ENCODE data around the gene LGALSL. TPM values are rescaled to one million over a fixed set of nuclear protein-coding genes. Genes with fewer than 3 reads are reported as not detected.

The LGALSL gene
- total RNA-seq, 1 donor from 2014 or later, result 1.5 TPM

DNA sequence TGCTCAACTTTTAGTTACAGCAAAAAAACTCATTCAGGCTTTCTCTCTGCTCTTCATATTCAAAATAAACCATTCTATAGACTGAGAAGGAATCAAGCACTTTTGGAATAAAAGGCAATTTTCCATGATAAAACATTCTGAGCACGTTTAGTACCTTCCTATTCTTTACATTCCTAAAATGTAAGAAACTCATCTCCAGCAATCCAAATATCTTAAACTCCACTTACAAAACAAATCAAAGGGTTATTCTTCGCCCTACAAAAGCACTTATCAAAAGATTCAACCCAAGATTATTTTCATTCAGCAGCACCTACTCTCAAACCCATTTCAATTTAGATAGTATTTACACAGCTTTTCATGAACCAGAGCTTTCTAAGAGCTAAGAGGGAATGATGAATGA, 2.9 kb upstream of the LGALSL start:
- intact Hi-C loops (cut with micrococcal nuclease), result no loop called here
- Mint-ChIP-seq H3K4me1 (peaks cover 9% of the 10 kb centered on the region), H3K36me3 (ENCODE audit: low read depth) (no peaks in the 10 kb centered on the region), H3K9me3 (no peaks in the 10 kb centered on the region), H3K4me3 (no peak overlapping the region), H3K27me3 (no peaks in the 10 kb centered on the region), H3K27ac (no peak overlapping the region)
- CTCF ChIA-PET, result no interaction called here
- no peak for DNase-seq
- TF ChIP-seq, protein P1, sequence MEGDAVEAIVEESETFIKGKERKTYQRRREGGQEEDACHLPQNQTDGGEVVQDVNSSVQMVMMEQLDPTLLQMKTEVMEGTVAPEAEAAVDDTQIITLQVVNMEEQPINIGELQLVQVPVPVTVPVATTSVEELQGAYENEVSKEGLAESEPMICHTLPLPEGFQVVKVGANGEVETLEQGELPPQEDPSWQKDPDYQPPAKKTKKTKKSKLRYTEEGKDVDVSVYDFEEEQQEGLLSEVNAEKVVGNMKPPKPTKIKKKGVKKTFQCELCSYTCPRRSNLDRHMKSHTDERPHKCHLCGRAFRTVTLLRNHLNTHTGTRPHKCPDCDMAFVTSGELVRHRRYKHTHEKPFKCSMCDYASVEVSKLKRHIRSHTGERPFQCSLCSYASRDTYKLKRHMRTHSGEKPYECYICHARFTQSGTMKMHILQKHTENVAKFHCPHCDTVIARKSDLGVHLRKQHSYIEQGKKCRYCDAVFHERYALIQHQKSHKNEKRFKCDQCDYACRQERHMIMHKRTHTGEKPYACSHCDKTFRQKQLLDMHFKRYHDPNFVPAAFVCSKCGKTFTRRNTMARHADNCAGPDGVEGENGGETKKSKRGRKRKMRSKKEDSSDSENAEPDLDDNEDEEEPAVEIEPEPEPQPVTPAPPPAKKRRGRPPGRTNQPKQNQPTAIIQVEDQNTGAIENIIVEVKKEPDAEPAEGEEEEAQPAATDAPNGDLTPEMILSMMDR (IDR thresholded peaks at IDR 0.05), result no peak
- ATAC-seq (ENCODE audit: low read depth), result no peak
- POLR2A ChIA-PET, result no interaction called here

- POLR2A ChIA-PET, result interaction anchor here (0.6 kb wide), 1 partner anchor 204 kb away, joined by 4 read pairs; no protein-coding TSS in a partner anchor
These were observed 697 bp downstream of the LGALSL start for GRCh38 chr2:64454386-64455332.

GRCh38 chr2:64455545-64455944, 1.6 kb downstream of the LGALSL start:
- Mint-ChIP-seq H3K36me3 (ENCODE audit: low read depth) (no peaks in the 10 kb centered on the region), H3K4me3 (peak overlapping the region; percentile 75), H3K27ac (no peak overlapping the region), H3K4me1 (peaks cover 9% of the 10 kb centered on the region), H3K27me3 (no peaks in the 10 kb centered on the region), H3K9me3 (no peaks in the 10 kb centered on the region)
- TF ChIP-seq, protein P1 (IDR thresholded peaks at IDR 0.05), result no peak
- ChIA-PET CTCF (interaction anchor here (1.0 kb wide), 1 partner anchor 129 kb away, joined by 3 read pairs; no protein-coding TSS in a partner anchor), POLR2A (interaction anchor here (1.1 kb wide), 1 partner anchor 18 kb away, joined by 3 read pairs; no protein-coding TSS in a partner anchor)
- DNase-seq (no peak), ATAC-seq (ENCODE audit: low read depth) (no peak)
- intact Hi-C loops (cut with micrococcal nuclease), result loop anchor here (2.0 kb wide), 2 partner anchors 19 to 33 kb away; no protein-coding TSS in a partner anchor

More at GRCh38 chr2:64454386-64455332, 697 bp downstream of the LGALSL start:
- Mint-ChIP-seq H3K27ac (peak overlapping the region; percentile 2), H3K4me3 (peak overlapping the region; percentile 75), H3K36me3 (ENCODE audit: low read depth) (no peaks in the 10 kb centered on the region), H3K4me1 (peaks cover 9% of the 10 kb centered on the region), H3K27me3 (no peaks in the 10 kb centered on the region), H3K9me3 (no peaks in the 10 kb centered on the region)
- TF ChIP-seq, protein P1 (IDR thresholded peaks at IDR 0.05), result no peak
- peak; percentile 65 for ATAC-seq (ENCODE audit: low read depth)
- DNase-seq, result peak; percentile 55
- intact Hi-C loops (cut with micrococcal nuclease), result loop anchor here (2.0 kb wide), 2 partner anchors 20 to 34 kb away; no protein-coding TSS in a partner anchor
- CTCF ChIA-PET, result interaction anchor here (1.0 kb wide), 1 partner anchor 128 kb away, joined by 3 read pairs; no protein-coding TSS in a partner anchor

GRCh38 chr2:64456293-64456692, 2.3 kb downstream of the LGALSL start:
- intact Hi-C loops (cut with micrococcal nuclease), result no loop called here
- Mint-ChIP-seq H3K27me3 (no peaks in the 10 kb centered on the region), H3K9me3 (no peaks in the 10 kb centered on the region), H3K4me3 (no peak overlapping the region), H3K4me1 (peaks cover 9% of the 10 kb centered on the region), H3K27ac (no peak overlapping the region), H3K36me3 (ENCODE audit: low read depth) (no peaks in the 10 kb centered on the region)
- no peak for ATAC-seq (ENCODE audit: low read depth)
- DNase-seq, result no peak
- TF ChIP-seq, protein P1 (IDR thresholded peaks at IDR 0.05), result no peak
- CTCF ChIA-PET, result no interaction called here
- POLR2A ChIA-PET, result interaction anchor here (1.1 kb wide), 1 partner anchor 17 kb away, joined by 3 read pairs; no protein-coding TSS in a partner anchor

DNA sequence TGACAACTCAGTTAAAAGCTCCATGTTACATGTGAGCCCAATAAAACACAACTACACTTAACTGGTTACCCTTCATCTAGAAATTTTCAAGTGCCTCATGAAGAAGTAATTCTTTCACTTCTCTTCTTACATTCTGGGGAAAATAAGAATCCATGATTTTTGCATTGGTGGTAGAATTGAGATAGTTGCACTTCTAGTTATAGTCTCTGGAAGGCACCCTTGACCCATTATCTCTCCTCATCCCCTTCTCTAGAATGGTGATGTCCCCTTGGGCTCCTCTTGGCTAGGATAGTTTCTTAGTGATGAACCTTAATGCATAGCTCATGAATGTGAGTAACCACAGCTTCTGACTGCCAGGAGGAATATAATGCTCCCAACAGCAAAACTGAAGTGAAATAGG, 3.6 kb downstream of the LGALSL start:
- Mint-ChIP-seq H3K4me3 (no peak overlapping the region), H3K4me1 (peaks cover 9% of the 10 kb centered on the region), H3K36me3 (ENCODE audit: low read depth) (no peaks in the 10 kb centered on the region), H3K27ac (no peak overlapping the region), H3K27me3 (no peaks in the 10 kb centered on the region), H3K9me3 (no peaks in the 10 kb centered on the region)
- TF ChIP-seq, protein P1 (IDR thresholded peaks at IDR 0.05), result no peak
- CTCF ChIA-PET, result interaction anchor here (0.6 to 0.9 kb wide), 2 partner anchors 31 to 190 kb away, joined by 3 to 4 read pairs; no protein-coding TSS in a partner anchor
- intact Hi-C loops (cut with micrococcal nuclease), result no loop called here
- DNase-seq, result no peak
- POLR2A ChIA-PET, result no interaction called here
- ATAC-seq (ENCODE audit: low read depth), result no peak

All from activated B cell treated with CpG ODN at 0.5 μM for 24 hours (primary cell).